HepG2 (cell line): ENCODE data around the gene RALBP1. TPM values are rescaled to one million over a fixed set of nuclear protein-coding genes. Genes with fewer than 3 reads are reported as not detected.

Experiments used
- ATAC-seq: fragments of 200-7000 bp; cut with Tn5 transposase; 3 replicates; pipeline ENCODE4 v1.9.1; 2020; ENCODE audit warnings: mild to moderate bottlenecking, moderate library complexity
- BruUV-seq: library from RNA; stranded (reverse); fragments of 400-500 nt; replicated peaks from 2 replicates; lab custom pipeline; 2021; lab: Mats Ljungman, UMichigan
- CTCF ChIA-PET: fragments of 300-600 bp; formaldehyde crosslinking; extraction: SDS; loops from one replicate; lab custom pipeline; 2021; ENCODE audit warnings: low total read pairs, inconsistent platforms, low intra/inter-chr PET ratio; lab: Yijun Ruan, JAX
- POLR2A ChIA-PET: fragments of 350-600 bp; sonication (Branson Sonifier 250); formaldehyde crosslinking; loops from one replicate; lab custom pipeline; 2020; ENCODE audit warnings: antibody characterized with exemption, inconsistent platforms; lab: Yijun Ruan, JAX
- DNase-seq: peaks from one replicate; pipeline ENCODE4 v3.0.0-alpha.2; 2015; ENCODE audit warnings: low spot score
- FAIRE-seq: peaks from 3 replicates; lab custom pipeline; 2011; peaks lifted over from hg19 to GRCh38; lab: Jason Lieb, UNC
- H2AFZ ChIP-seq: one replicate; pipeline ENCODE4 v1.6.1; 2011; ENCODE audit warnings: low read length, inconsistent platforms
- H3K27ac ChIP-seq: fragments of 300-600 bp; 3 replicates; pipeline ENCODE4 v1.8.0; 2011; ENCODE audit warnings: mixed run types, mild to moderate bottlenecking, mixed read lengths, low read length, inconsistent platforms; ENCODE audit not compliant: insufficient read depth; ENCODE audit errors: extremely low read length
- H3K27me3 ChIP-seq, 2 experiments: fragments of 200-600 bp in 1 of 2; 2 replicates in 1 of 2; 3 replicates in 1 of 2; pipeline versions ENCODE4 v1.6.0 to v1.8.0; 2011; ENCODE audit warnings: low read length in 2 of 2, mild to moderate bottlenecking in 2 of 2, moderate library complexity in 2 of 2, inconsistent platforms in 1 of 2; ENCODE audit not compliant: insufficient read depth in 2 of 2, control insufficient read depth in 1 of 2
- H3K36me3 ChIP-seq, 2 experiments: fragments of 200-600 bp in 1 of 2; replicated peaks in 1 of 2; 2 replicates in 1 of 2; 3 replicates in 1 of 2; pipeline versions ENCODE4 v1.5.1 to v1.8.0; 2011; ENCODE audit warnings: low read length in 2 of 2, inconsistent platforms in 1 of 2; ENCODE audit not compliant: insufficient read depth in 2 of 2, control insufficient read depth in 1 of 2
- H3K4me1 ChIP-seq: 2 replicates; pipeline ENCODE4 v1.5.1; 2012; ENCODE audit warnings: low read length, inconsistent platforms; ENCODE audit not compliant: insufficient read depth
- H3K4me2 ChIP-seq: 2 replicates; pipeline ENCODE4 v1.6.0; 2011; ENCODE audit warnings: low read depth, low read length, inconsistent platforms
- H3K4me3 ChIP-seq, 3 experiments: fragments of 200-600 bp in 1 of 3; sonication (generic), shearing (Covaris generic) in 1 of 3; replicated peaks in 1 of 3; 2 replicates each; pipeline ENCODE4 v1.5.1; 2011 to 2016; ENCODE audit warnings: low read length in 3 of 3, inconsistent platforms in 2 of 3, low read depth in 2 of 3, mild to moderate bottlenecking in 2 of 3, control low read depth in 1 of 3, mixed read lengths in 1 of 3; ENCODE audit not compliant: insufficient read depth in 1 of 3
- H3K79me2 ChIP-seq: one replicate; pipeline ENCODE4 v1.6.1; 2011; ENCODE audit warnings: low read length, inconsistent platforms; ENCODE audit not compliant: insufficient read depth
- H3K9ac ChIP-seq: 2 replicates; pipeline ENCODE4 v1.6.0; 2011; ENCODE audit warnings: mild to moderate bottlenecking, low read depth, low read length, inconsistent platforms; ENCODE audit not compliant: insufficient read depth
- H3K9me3 ChIP-seq: 2 replicates; pipeline ENCODE4 v1.5.1; 2012; ENCODE audit warnings: mild to moderate bottlenecking, low read length
- H4K20me1 ChIP-seq: 2 replicates; pipeline ENCODE4 v1.6.0; 2011; ENCODE audit warnings: inconsistent platforms, mild to moderate bottlenecking, low read length, moderate library complexity; ENCODE audit not compliant: insufficient read depth
- AGO2 ChIP-seq: fragments of 200-400 bp; formaldehyde crosslinking; optimal IDR thresholded peaks from 2 replicates; pipeline ENCODE3; 2017; ENCODE audit warnings: mild to moderate bottlenecking, low read depth, low read length, moderate library complexity
- ASH2L ChIP-seq: fragments of 300-600, 200-600 bp; sonication (generic); IDR thresholded peaks from 2 replicates; pipeline ENCODE4 v1.7.0; 2017; ENCODE audit warnings: low read depth, mild to moderate bottlenecking, moderate library complexity, mixed read lengths, low read length; ENCODE audit not compliant: insufficient read length
- CCAR2 ChIP-seq: fragments of 200-400 bp; formaldehyde crosslinking; optimal IDR thresholded peaks from 2 replicates; pipeline ENCODE3; 2018; ENCODE audit warnings: low read depth, mild to moderate bottlenecking, low read length, moderate library complexity
- FOXO1 ChIP-seq: sonication (generic); formaldehyde crosslinking; IDR thresholded peaks from 2 replicates; pipeline ENCODE4 v1.4.0; 2020; ENCODE audit warnings: missing genetic modification reagents
- GLI4 ChIP-seq: sonication (generic); formaldehyde crosslinking; IDR thresholded peaks from 2 replicates; pipeline ENCODE4 v1.5.1; 2020; ENCODE audit warnings: missing genetic modification reagents, mild to moderate bottlenecking, moderate library complexity, borderline replicate concordance
- HES4 ChIP-seq: sonication (generic); formaldehyde crosslinking; IDR thresholded peaks from 2 replicates; pipeline ENCODE4 v1.9.0; 2021; ENCODE audit warnings: mild to moderate bottlenecking, missing genetic modification reagents, borderline replicate concordance
- KDM6A ChIP-seq: IDR thresholded peaks from 2 replicates; pipeline ENCODE4 v1.6.1; 2016; ENCODE audit warnings: low read depth
- LCORL ChIP-seq, 2 experiments: fragments of 450-650 bp in 1 of 2; sonication (generic) in 1 of 2; formaldehyde crosslinking in 1 of 2; IDR thresholded peaks; 2 replicates each; pipeline versions ENCODE4 v1.5.0 to v1.6.1; 2017 to 2020; ENCODE audit warnings: antibody characterized with exemption in 1 of 2, missing genetic modification reagents in 1 of 2
- NR2C2 ChIP-seq: sonication (generic); formaldehyde crosslinking; IDR thresholded peaks from 2 replicates; pipeline ENCODE4 v1.4.0; 2020; ENCODE audit warnings: missing genetic modification reagents, mild to moderate bottlenecking, moderate library complexity, borderline replicate concordance
- TFDP1 ChIP-seq: IDR thresholded peaks from 2 replicates; pipeline ENCODE4 v1.6.1; 2016; ENCODE audit warnings: missing compliant biosample characterization, missing genetic modification reagents, borderline replicate concordance
- YEATS2 ChIP-seq: sonication (generic); formaldehyde crosslinking; IDR thresholded peaks from 2 replicates; pipeline ENCODE4 v1.4.0; 2020; ENCODE audit warnings: missing genetic modification reagents, borderline replicate concordance
- YEATS4 ChIP-seq: sonication (generic); formaldehyde crosslinking; IDR thresholded peaks from 2 replicates; pipeline ENCODE4 v1.4.0; 2020; ENCODE audit warnings: missing genetic modification reagents, borderline replicate concordance
- ZFP82 ChIP-seq: sonication (generic); formaldehyde crosslinking; IDR thresholded peaks from 2 replicates; pipeline ENCODE4 v1.5.1; 2020; ENCODE audit warnings: mild to moderate bottlenecking, missing genetic modification reagents, borderline replicate concordance
- ZNF180 ChIP-seq: sonication (generic); formaldehyde crosslinking; IDR thresholded peaks from 2 replicates; pipeline ENCODE4 v1.4.0; 2020; ENCODE audit warnings: low read depth, missing genetic modification reagents, borderline replicate concordance
- ZNF563 ChIP-seq: sonication (generic); formaldehyde crosslinking; IDR thresholded peaks from 2 replicates; pipeline ENCODE4 v1.8.0; 2022; ENCODE audit warnings: mild to moderate bottlenecking, moderate library complexity, missing genetic modification reagents
- ZNF672 ChIP-seq: sonication (generic); formaldehyde crosslinking; IDR thresholded peaks from 2 replicates; pipeline ENCODE4 v1.8.1; 2022; ENCODE audit warnings: missing genetic modification reagents
- ZNF773 ChIP-seq: sonication (generic); formaldehyde crosslinking; IDR thresholded peaks from 2 replicates; pipeline ENCODE4 v1.4.0; 2020; ENCODE audit warnings: missing genetic modification reagents, borderline replicate concordance
- WGBS: methylation state at CpG from one replicate; pipeline ENCODE4 v1.1.6; 2017; ENCODE audit warnings: low lambda C conversion rate; 5-methylcytosine and 5-hydroxymethylcytosine counted together
- in situ Hi-C: cut with HindIII; loops from 2 replicates; pipeline ENCODE4 v1.10.0; 2017; ENCODE audit warnings: low pct_unique_long_range_greater_than_20kb; ENCODE audit not compliant: extremely low pct_ligation_motif_present
- intact Hi-C: fragments of 100-400 bp; cut with micrococcal nuclease; formaldehyde crosslinking; loops from one replicate; pipeline ENCODE4 v1.10.0; 2022; ENCODE audit not compliant: unreplicated experiment
- polyA plus RNA-seq, 8 experiments: library from polyadenylated mRNA; depleted of rRNA in 3 of 8; stranded (reverse) in 7 of 8; unstranded in 1 of 8; fragments of >200 nt; fragmentation: Illumina TruSeq in 4 of 8; extraction: Trizol in 4 of 8; gene quantifications; 2 replicates each; pipeline versions ENCODE4 v1.2.1 to v1.2.3, GENCODE V29; 2011 to 2016; ENCODE audit warnings: low read depth in 4 of 8, missing spikeins in 1 of 8, mixed read lengths in 1 of 8; ENCODE audit not compliant: insufficient read depth in 1 of 8
- total RNA-seq, 5 experiments: library from RNA; depleted of rRNA; stranded (reverse); fragments of >200 nt; fragmentation: Illumina TruSeq; extraction: Trizol; gene quantifications; 2 replicates each; pipeline ENCODE4 v1.2.3, GENCODE V29; 2016; ENCODE audit warnings: low read depth in 1 of 5
- TF ChIP-seq, protein P1 (sequence below): sonication (generic); formaldehyde crosslinking; IDR thresholded peaks from 2 replicates; pipeline ENCODE4 v1.9.0; 2021; ENCODE audit warnings: missing genetic modification reagents, mild to moderate bottlenecking, borderline replicate concordance
- TF ChIP-seq, protein P2 (sequence below): sonication (generic); formaldehyde crosslinking; IDR thresholded peaks from 2 replicates; pipeline ENCODE4 v1.4.0; 2020; ENCODE audit warnings: missing genetic modification reagents

The RALBP1 gene
- total and polyA plus RNA-seq, 2 of the 13 experiments (the other 11 are each of a cell fraction or from before 2014, with no cell fraction given) = 24.5 to 33.1 TPM

DNA sequence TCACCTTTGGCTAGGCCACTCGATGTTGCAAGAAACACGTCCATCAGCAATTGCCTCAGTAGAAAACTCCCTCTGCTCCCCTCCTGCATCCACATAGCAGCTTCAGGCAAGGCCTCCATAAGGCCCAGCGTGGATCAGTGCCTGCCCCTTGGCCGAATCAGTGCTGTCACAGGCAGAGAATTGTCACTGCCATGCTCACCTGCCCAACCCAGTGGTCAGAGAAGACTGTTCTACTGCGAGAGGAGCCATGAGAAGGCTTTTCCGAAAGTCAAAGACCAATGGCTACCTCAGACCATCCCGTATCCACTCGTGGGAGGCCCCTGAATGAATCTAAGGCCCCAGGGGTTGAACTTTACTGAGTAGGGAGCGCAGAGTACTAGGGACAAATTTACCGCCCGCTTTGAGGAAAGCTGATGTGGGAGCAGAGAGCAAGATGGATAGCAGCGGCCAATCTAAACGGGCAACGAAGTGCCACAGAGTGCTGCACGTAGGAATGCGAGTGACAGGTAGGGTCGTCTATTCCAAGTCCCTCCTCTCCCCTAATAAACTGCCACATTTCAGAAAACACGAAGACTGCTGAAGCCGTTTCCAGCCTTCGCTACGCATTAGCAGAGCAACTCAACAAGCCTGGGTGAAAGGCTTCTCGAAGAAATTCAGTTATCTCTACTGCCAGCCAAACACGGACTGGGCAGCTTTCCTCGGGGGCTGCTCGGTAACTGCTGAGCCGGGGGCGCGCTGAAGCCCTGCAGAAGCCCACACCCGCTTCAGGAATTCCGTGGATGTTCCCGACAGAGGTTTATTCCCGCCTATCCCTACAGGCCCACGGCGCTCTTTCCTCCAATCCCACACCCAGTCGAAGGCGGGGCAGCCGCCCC is 968 bp upstream of the RALBP1 start:
- Histone ChIP-seq H3K79me2 (peaks cover 37% of the 10 kb centered on the region), H2AFZ (peak overlapping the region; percentile 56), H3K9ac (peak overlapping the region; percentile 62), H3K27ac (peak overlapping the region; percentile 74), H3K4me1 (peaks cover 29% of the 10 kb centered on the region), H3K9me3 (no peaks in the 10 kb centered on the region), H4K20me1 (no peaks in the 10 kb centered on the region), H3K4me2 (peak overlapping the region; percentile 99), H3K4me3 (peak overlapping the region; percentile 64 to 88 (median 69)), H3K27me3 (no peaks in the 10 kb centered on the region; a peak in 1 of 5 replicates), H3K36me3 (no peaks in the 10 kb centered on the region; a peak in 1 of 5 replicates)
- ChIA-PET POLR2A (interaction anchor here (1.3 kb wide), 1 partner anchor 11 kb away, joined by 4 read pairs; no protein-coding TSS in a partner anchor), CTCF (no interaction called here)
- in situ Hi-C loops = no loop called here
- WGBS = 12% methylated on average over 18 of the region's 37 CpGs
- BruUV-seq = TSS peak; percentile 87
- intact Hi-C loops = no loop called here
- FAIRE-seq (peak; percentile 12), ATAC-seq (peak; percentile 77), DNase-seq (peak; percentile 66)
- TF ChIP-seq YEATS4 (CRISPR knock-in tag) = no peak
- TF ChIP-seq NR2C2 = no peak
- TF ChIP-seq ZNF563 = 0 out of 2 replicates have a peak, but pooled peaks have one; percentile 38
- TF ChIP-seq YEATS2 (CRISPR knock-in tag) = no peak; the same call in 1 of the 2 replicates
- TF ChIP-seq HES4 (CRISPR knock-in tag) = 0 out of 2 replicates have a peak, but pooled peaks have one; percentile 84
- TF ChIP-seq AGO2 = no peak
- no peak for TF ChIP-seq TFDP1
- TF ChIP-seq, protein P1, sequence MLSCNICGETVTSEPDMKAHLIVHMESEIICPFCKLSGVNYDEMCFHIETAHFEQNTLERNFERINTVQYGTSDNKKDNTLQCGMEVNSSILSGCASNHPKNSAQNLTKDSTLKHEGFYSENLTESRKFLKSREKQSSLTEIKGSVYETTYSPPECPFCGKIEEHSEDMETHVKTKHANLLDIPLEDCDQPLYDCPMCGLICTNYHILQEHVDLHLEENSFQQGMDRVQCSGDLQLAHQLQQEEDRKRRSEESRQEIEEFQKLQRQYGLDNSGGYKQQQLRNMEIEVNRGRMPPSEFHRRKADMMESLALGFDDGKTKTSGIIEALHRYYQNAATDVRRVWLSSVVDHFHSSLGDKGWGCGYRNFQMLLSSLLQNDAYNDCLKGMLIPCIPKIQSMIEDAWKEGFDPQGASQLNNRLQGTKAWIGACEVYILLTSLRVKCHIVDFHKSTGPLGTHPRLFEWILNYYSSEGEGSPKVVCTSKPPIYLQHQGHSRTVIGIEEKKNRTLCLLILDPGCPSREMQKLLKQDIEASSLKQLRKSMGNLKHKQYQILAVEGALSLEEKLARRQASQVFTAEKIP (CRISPR knock-in tag) = no peak
- TF ChIP-seq ZNF180 (CRISPR knock-in tag) = no peak
- no peak for TF ChIP-seq FOXO1 (CRISPR knock-in tag)
- peak; percentile 53 for TF ChIP-seq CCAR2
- no peak for TF ChIP-seq ASH2L
- peak; percentile 91; the same call in 1 of the 2 replicates for TF ChIP-seq ZFP82
- TF ChIP-seq GLI4 (CRISPR knock-in tag) = 0 out of 2 replicates have a peak, but pooled peaks have one; percentile 47
- TF ChIP-seq ZNF672 = no peak
- TF ChIP-seq LCORL (IDR thresholded peaks at IDR 0.05) = no peak
- peak; percentile 4; the same call in 1 of the 2 replicates for TF ChIP-seq LCORL (CRISPR knock-in tag; IDR thresholded peaks at IDR 0.05)
- no peak for TF ChIP-seq KDM6A (CRISPR knock-in tag)
- TF ChIP-seq ZNF773 = no peak
- TF ChIP-seq, protein P2, sequence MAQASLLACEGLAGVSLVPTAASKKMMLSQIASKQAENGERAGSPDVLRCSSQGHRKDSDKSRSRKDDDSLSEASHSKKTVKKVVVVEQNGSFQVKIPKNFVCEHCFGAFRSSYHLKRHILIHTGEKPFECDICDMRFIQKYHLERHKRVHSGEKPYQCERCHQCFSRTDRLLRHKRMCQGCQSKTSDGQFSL (CRISPR knock-in tag) = no peak
